GM18858 (cell line): ENCODE data around the gene MYEOV.

Source experiments
- ATAC-seq: cut with Tn5 transposase; IDR thresholded peaks from one replicate; pipeline ENCODE4 v1.9.1; 2021; ENCODE audit not compliant: unreplicated experiment

Gene MYEOV

GRCh38 chr11:69293819-69294505, at the start of gene MYEOV:
Gene MYEOV, plus strand, starts transcription at chr11:69294155. Its CDS starts 1,200 bp downstream, at chr11:69295355.
- ATAC-seq, result no peak

DNA sequence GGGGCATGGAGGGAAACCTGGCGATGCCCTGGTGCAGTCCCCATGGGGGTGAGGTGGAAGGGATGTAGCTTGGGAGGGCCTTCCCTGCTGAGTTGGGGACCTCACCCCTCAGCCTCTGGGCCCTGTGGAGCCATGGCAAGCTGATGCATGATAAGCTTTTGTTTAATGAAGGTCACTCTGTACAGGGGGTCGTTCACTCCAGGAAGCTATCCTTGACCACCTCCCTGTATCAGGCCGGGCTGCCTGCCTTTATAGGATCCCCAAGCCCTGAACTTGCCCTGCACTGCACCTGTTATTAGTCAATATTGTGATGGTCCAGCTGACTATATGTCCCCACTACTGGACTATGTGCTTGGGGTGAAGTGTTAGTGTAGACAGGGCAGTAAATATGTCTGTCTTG, 49.7 kb upstream of the MYEOV start:
- no peak for ATAC-seq

- ATAC-seq, result no peak
Observed at GRCh38 chr11:69245041-69245440, 48.9 kb upstream of the MYEOV start.

- no peak for ATAC-seq
Observed at GRCh38 chr11:69245491-69246345, 48.2 kb upstream of the MYEOV start.

GRCh38 chr11:69249311-69250185, 44.4 kb upstream of the MYEOV start:
- no peak for ATAC-seq

GRCh38 chr11:69250186-69251056, 43.5 kb upstream of the MYEOV start:
- ATAC-seq, result no peak

- ATAC-seq, result no peak
Observed at GRCh38 chr11:69251057-69251393, 42.9 kb upstream of the MYEOV start.

DNA sequence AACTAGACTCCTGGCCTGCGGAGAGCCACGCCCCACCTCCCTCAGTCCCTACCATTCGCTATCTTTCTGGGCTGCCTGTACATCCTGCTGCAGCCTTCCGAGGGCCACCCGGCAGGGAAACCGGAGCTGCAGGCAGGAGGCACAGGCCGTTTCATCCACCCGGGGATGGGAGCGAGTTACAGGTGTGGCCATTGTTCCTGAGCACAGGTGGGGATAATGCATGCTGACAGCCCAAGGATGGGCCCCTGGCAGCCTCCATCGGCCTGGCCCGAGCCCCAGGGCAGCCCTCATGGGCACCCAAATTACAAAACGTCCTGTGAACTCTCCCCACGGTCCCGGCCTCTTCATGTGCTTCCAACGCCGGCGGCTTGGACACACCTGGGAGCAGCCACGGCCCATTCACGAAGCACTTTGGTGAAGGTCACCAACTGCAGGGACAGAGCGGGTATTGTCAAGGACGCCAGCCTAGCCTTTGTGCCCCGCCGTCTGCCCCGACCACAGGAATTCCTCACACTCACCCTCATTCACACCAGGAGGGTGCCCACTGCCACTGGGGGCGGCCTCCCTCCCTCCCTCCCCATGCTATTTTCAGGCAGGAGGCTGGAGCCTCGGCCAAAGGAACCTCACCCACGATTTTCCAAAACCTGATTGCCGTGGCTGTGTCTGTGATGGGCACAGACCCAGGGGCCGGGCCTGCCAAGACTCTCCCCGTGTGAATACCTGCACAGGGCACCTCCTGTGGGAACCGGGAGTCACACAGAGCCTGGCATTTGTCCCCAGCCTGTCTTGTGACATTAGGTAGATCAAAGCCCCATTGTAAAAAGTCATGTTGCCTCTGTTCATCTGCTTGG, 42.1 kb upstream of the MYEOV start:
- no peak for ATAC-seq

GRCh38 chr11:69252490-69252837, 41.5 kb upstream of the MYEOV start:
- no peak for ATAC-seq

DNA sequence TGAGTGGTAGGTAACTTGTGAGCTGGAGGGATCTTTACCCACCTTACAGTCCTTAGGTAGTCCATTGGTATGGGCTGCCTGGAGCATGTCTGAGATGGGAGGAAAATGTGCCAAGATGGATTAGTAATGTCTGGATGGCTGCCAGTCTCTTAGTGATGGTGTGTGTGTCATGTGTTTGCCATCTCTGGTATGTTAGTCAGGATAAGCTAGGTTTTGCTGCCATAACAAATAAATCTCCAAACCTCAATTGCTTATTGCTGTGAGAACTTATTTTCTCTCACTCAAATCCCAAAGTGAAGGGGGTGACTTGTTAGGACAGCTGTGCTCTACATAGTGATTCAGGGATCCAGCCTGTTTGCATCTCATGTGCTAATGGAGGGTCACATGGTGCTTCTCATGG, 40.9 kb upstream of the MYEOV start:
- ATAC-seq, result no peak

- no peak for ATAC-seq
Observed at GRCh38 chr11:69257134-69257533, 36.8 kb upstream of the MYEOV start.

DNA sequence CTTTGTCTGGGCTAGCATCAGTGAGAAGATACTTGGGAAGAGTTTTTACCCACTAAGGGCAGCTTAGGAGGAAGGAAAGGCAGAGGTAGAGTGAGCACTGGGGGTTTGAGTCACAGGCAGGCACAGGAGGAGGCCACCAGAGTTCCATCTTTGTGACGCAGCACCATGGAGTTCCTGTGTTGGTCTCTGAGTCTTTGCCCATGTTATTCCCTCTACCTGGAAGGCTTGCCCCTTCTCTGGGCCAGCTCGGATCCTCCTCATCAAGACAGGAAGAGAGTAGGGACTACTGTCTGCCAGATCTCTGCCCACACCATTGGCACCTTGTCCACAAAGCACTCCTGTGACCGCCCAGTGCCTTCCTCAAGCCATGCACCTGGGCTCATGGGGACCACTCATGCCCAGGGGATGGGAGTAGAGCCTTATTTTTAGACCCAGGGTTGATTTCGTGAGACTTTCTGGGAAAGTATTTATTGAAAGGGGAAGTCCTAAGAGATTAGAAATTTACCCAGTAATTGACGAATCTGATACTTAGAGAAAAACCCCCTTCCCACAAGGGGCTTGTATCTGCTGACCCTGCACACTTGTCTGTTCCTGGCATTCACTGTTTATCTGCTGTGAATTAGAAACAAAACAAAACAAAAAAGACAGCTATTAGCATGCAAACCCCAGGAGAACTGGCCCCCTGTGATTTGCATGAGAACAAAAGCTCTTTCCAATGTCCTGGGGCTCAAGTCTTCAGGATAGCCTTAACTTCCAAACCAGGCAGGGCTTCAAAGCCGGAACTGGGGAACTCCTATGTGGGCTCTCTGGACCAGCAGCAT, 35.9 kb upstream of the MYEOV start:
- no peak for ATAC-seq

DNA sequence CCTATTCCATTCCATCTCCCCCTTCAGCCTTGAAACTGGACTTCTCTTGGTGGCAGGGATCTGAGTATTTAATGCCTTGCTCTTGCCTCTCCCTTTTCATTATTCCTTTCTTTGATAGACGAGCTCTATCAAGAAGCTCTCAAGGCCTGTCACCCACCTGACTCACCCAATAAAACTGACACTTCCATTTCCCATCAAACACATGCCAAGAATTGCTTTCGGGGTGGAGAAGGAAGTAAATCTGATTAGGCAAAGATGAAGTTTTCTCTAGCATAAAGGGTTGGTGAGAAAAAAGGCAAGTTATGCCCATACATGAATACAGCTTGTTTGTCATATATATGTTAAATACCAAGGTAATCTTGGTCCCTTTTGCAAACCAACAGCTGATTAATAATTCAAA, 34.9 kb upstream of the MYEOV start:
- ATAC-seq, result no peak

DNA sequence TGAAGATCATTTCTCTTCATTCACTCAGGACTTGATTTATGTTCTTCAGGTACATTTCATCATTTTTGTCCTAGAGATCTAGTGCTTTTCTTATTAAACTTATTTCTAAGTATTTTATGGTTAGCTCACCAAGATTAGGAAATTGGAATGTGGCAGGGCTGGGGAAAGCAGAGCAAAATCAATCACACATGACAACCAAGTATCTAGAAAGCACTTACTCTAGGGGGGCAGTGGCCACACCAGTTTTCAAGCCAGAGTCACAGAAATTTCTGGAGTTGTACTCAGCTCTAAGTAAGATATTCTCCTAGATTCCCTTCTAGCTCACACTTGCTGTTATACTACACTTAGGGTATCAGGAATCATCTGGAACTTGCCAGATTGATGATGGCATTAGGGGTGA, 33.3 kb upstream of the MYEOV start:
- no peak for ATAC-seq

GRCh38 chr11:69261116-69261515, 32.8 kb upstream of the MYEOV start:
- ATAC-seq, result no peak

- ATAC-seq, result no peak
Observed at GRCh38 chr11:69262918-69263735, 30.8 kb upstream of the MYEOV start.

DNA sequence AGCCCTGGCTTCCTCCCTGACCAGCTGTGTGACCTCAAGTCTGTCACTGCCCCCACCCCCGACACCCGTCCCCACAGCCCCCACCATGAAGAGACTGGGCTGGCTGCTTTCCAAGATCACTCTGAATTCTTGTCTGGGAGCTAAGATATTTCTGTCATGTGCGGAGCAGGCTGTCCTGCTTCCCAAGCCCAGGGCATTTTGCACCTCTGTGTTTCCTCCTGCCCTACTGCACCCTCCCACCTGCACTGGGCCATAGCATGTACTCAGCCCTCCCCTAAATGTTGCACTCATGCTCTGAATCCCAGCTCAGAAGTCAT, 30.3 kb upstream of the MYEOV start:
- ATAC-seq, result no peak

DNA sequence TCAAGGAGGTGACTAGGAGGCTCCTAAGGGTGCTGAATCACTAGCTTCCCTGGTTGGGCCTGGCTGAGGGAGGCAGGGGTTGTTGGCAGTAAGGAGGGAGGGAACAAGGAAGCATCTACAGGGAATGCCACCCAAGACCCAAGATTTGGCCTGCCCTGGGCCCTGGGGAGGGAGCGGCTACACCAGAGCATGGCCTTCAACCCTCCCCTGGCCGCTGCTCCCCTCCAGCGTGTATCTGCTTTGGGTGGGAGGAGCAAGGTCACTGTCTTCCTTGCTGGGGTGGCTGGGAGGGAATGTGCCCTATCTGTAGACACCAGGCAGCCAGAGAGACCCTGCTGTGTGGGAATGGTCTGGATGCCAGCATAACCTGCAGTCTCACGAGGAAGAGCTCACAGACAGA, 29.5 kb upstream of the MYEOV start:
- ATAC-seq, result no peak
